Neural cell (in vitro differentiated cells): Measurements from ENCODE around the gene TMC7. TPM values are rescaled to one million over a fixed set of nuclear protein-coding genes. Genes with fewer than 3 reads are reported as not detected.

Experiments used
- H2AFZ ChIP-seq: fragments of 200-600, 300-800 bp; sonication (generic), shearing (Covaris generic); 2 replicates; pipeline ENCODE4 v1.6.0; 2014; ENCODE audit warnings: low read depth, mild to moderate bottlenecking, antibody characterized with exemption, low read length, moderate library complexity
- H3F3A ChIP-seq: fragments of 200-600 bp; shearing (Covaris generic); 2 replicates; pipeline ENCODE4 v1.6.1; 2016; ENCODE audit warnings: mild to moderate bottlenecking, moderate library complexity, mixed read lengths, antibody characterized with exemption, low read length; ENCODE audit not compliant: insufficient read depth, poor library complexity, severe bottlenecking
- H3K27ac ChIP-seq: fragments of 200-600, 300-800 bp; sonication (generic), shearing (Covaris generic); 2 replicates; pipeline ENCODE4 v1.5.1; 2014; ENCODE audit warnings: mild to moderate bottlenecking, low read length, moderate library complexity
- H3K27me3 ChIP-seq: fragments of 300-800, 200-600 bp; sonication (generic), shearing (Covaris generic); 2 replicates; pipeline ENCODE4 v1.6.0; 2014; ENCODE audit warnings: mild to moderate bottlenecking, low read depth, low read length, moderate library complexity; ENCODE audit not compliant: insufficient read depth
- H3K36me3 ChIP-seq: fragments of 300-800, 200-600 bp; sonication (generic), shearing (Covaris generic); 2 replicates; pipeline ENCODE4 v1.5.1; 2014; ENCODE audit warnings: mild to moderate bottlenecking, antibody characterized with exemption, low read length, moderate library complexity; ENCODE audit not compliant: insufficient read depth
- H3K4me2 ChIP-seq: fragments of 300-800, 200-600 bp; sonication (generic), shearing (Covaris generic); 2 replicates; pipeline ENCODE4 v1.6.0; 2014; ENCODE audit warnings: mild to moderate bottlenecking, low read length
- H3K4me3 ChIP-seq: fragments of 300-800, 200-600 bp; sonication (generic), shearing (Covaris generic); 2 replicates; pipeline ENCODE4 v1.5.1; 2014; ENCODE audit warnings: mild to moderate bottlenecking, low read length, moderate library complexity
- H3K79me2 ChIP-seq: fragments of 200-600 bp; shearing (Covaris generic); replicated peaks from 2 replicates; pipeline ENCODE4 v1.6.0; 2014; ENCODE audit warnings: mild to moderate bottlenecking, low read length, moderate library complexity; ENCODE audit not compliant: insufficient read depth
- H3K9ac ChIP-seq: fragments of 300-800, 200-600 bp; sonication (generic), shearing (Covaris generic); 2 replicates; pipeline ENCODE4 v1.6.1; 2016; ENCODE audit warnings: mild to moderate bottlenecking, low read length, mixed read lengths
- H3K9me2 ChIP-seq: fragments of 200-600 bp; shearing (Covaris generic); 2 replicates; pipeline ENCODE4 v1.6.1; 2016; ENCODE audit warnings: mild to moderate bottlenecking, low read length, mixed read lengths; ENCODE audit not compliant: insufficient read depth
- H3K9me3 ChIP-seq: fragments of 200-600, 300-800 bp; sonication (generic), shearing (Covaris generic); 2 replicates; pipeline ENCODE4 v1.6.1; 2016; ENCODE audit warnings: mild to moderate bottlenecking, mixed run types, low read length, moderate library complexity, mixed read lengths
- H4K20me1 ChIP-seq: fragments of 200-600 bp; shearing (Covaris generic); 2 replicates; pipeline ENCODE4 v1.6.1; 2016; ENCODE audit warnings: mild to moderate bottlenecking, mixed run types; ENCODE audit not compliant: insufficient read depth
- EP300 ChIP-seq: fragments of 450-650 bp; conservative IDR thresholded peaks from 2 replicates; pipeline ENCODE4 v1.6.1; 2014; ENCODE audit warnings: antibody characterized with exemption, mild to moderate bottlenecking, moderate library complexity; ENCODE audit not compliant: poor library complexity, severe bottlenecking
- EZH2 ChIP-seq: fragments of 200-600, 300-800 bp; shearing (Covaris generic), sonication (generic); IDR thresholded peaks from 2 replicates; pipeline ENCODE4 v1.6.1; 2014; ENCODE audit warnings: antibody characterized with exemption, low read length, borderline replicate concordance, mild to moderate bottlenecking; ENCODE audit not compliant: insufficient read depth, poor library complexity, severe bottlenecking
- MXI1 ChIP-seq: fragments of 450-650 bp; conservative IDR thresholded peaks from 2 replicates; pipeline ENCODE4 v1.6.1; 2014; ENCODE audit warnings: antibody characterized with exemption, mild to moderate bottlenecking; ENCODE audit not compliant: poor library complexity, severe bottlenecking
- POLR2AphosphoS5 ChIP-seq: IDR thresholded peaks from 2 replicates; pipeline ENCODE4 v1.6.1; 2012
- RAD21 ChIP-seq: fragments of 450-650 bp; conservative IDR thresholded peaks from 2 replicates; pipeline ENCODE4 v1.6.1; 2014; ENCODE audit warnings: antibody characterized with exemption, mild to moderate bottlenecking, moderate library complexity
- SMC3 ChIP-seq: fragments of 450-650 bp; conservative IDR thresholded peaks from 2 replicates; pipeline ENCODE4 v1.6.1; 2014; ENCODE audit warnings: antibody characterized with exemption, mild to moderate bottlenecking, moderate library complexity; ENCODE audit not compliant: poor library complexity
- TAF1 ChIP-seq: IDR thresholded peaks from 2 replicates; pipeline ENCODE4 v1.6.1; 2012; ENCODE audit warnings: low read depth
- polyA plus RNA-seq: library from polyadenylated mRNA; depleted of rRNA; stranded (reverse); fragments of >200 nt; gene quantifications from 2 replicates; pipeline ENCODE4 v1.2.3, GENCODE V29; 2014
- TF ChIP-seq, protein P1 (sequence below): fragments of 450-650 bp; IDR thresholded peaks from 2 replicates; pipeline ENCODE4 v1.5.1; 2014; ENCODE audit warnings: antibody characterized with exemption, mild to moderate bottlenecking, moderate library complexity; ENCODE audit not compliant: poor library complexity, severe bottlenecking
- TF ChIP-seq, protein P2 (sequence below): IDR thresholded peaks from 2 replicates; pipeline ENCODE4 v1.6.1; 2012; ENCODE audit warnings: borderline replicate concordance

The TMC7 gene
- polyA plus RNA-seq, 1 donor from 2014 or later: 3.5 TPM

DNA sequence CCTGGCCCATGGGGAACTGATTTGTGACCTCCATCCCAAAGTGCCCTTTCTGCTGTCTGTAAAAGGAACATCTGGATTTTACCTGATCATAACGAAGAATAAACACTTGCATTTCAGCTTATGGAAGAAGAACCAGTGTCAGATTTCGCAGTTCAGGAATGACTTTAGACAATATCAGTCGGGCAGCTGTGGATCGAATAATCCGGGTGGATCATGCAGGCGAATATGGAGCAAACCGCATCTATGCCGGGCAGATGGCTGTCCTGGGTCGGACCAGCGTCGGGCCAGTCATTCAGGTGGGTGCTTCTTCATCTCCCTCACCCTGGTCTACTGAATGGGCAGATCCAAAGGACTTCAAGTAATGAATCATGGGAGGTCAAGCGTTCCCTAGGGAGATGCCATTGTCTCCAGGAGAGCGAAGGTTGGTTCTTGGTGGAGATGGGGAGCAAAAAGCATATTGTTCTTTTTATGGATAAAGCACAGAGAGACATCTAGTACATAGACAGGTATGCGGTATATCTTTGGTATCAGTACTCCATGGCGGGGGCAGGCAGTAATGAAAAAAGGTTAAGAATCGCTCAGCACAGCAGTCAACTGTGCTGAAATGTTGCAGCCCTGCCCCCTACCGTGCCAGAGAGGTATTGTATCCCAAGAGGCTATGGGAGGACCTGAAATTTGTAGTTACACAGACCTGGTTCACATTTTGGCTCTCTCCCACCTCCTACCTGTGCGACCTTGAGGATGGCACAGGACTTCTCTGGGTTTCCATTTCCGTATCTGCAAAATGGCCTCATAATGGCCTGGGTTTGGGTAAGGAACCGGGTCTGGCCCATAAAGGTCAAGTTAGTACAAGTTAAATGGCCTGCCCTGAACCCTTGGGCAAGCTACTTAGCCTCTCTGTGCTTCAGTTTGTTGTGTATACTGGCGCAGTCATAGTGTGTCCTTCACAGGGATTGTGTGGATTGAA, 88.4 kb downstream of the TMC7 start:
- Histone ChIP-seq H3K9me2 (no peaks in the 10 kb centered on the region), H3K27me3 (no peaks in the 10 kb centered on the region), H3K4me3 (no peak overlapping the region), H3K9me3 (no peaks in the 10 kb centered on the region), H3K36me3 (peaks cover 8% of the 10 kb centered on the region), H3K9ac (no peak overlapping the region), H2AFZ (no peak overlapping the region), H3K4me2 (no peak overlapping the region), H3F3A (no peaks in the 10 kb centered on the region), H3K27ac (no peak overlapping the region), H3K79me2 (peaks cover 9% of the 10 kb centered on the region), H4K20me1 (no peaks in the 10 kb centered on the region)
- TF ChIP-seq, protein P1, sequence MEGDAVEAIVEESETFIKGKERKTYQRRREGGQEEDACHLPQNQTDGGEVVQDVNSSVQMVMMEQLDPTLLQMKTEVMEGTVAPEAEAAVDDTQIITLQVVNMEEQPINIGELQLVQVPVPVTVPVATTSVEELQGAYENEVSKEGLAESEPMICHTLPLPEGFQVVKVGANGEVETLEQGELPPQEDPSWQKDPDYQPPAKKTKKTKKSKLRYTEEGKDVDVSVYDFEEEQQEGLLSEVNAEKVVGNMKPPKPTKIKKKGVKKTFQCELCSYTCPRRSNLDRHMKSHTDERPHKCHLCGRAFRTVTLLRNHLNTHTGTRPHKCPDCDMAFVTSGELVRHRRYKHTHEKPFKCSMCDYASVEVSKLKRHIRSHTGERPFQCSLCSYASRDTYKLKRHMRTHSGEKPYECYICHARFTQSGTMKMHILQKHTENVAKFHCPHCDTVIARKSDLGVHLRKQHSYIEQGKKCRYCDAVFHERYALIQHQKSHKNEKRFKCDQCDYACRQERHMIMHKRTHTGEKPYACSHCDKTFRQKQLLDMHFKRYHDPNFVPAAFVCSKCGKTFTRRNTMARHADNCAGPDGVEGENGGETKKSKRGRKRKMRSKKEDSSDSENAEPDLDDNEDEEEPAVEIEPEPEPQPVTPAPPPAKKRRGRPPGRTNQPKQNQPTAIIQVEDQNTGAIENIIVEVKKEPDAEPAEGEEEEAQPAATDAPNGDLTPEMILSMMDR: peak; percentile 39
- TF ChIP-seq EZH2 (no peak), RAD21 (peak; percentile 21)

DNA sequence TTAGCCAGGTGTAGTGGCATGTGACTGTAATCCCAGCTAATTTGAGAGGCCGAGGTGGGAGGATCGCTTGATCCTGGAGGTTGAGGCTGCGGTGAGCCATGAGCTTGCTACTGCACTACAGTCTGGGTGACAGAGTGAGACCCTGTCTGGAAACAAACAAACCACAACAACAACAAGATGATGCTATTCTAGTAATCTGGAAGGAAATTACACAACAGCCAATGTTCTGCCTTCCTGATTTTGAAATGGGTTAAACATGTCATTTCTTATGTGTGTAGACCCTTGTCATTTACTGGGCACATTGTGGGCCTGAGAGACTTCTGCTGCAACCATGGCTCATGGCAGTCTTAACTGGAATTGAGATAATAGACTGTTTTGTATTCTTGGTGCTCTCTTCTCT, 89.6 kb downstream of the TMC7 start:
- Histone ChIP-seq H3K4me3 (no peak overlapping the region), H4K20me1 (no peaks in the 10 kb centered on the region), H3K27me3 (no peaks in the 10 kb centered on the region), H3K36me3 (peaks cover 8% of the 10 kb centered on the region), H3F3A (no peaks in the 10 kb centered on the region), H3K27ac (no peak overlapping the region), H3K79me2 (peaks cover 6% of the 10 kb centered on the region), H3K9me2 (no peaks in the 10 kb centered on the region), H3K4me2 (no peak overlapping the region), H3K9me3 (no peaks in the 10 kb centered on the region), H3K9ac (no peak overlapping the region), H2AFZ (no peak overlapping the region)
- TF ChIP-seq, protein P2, sequence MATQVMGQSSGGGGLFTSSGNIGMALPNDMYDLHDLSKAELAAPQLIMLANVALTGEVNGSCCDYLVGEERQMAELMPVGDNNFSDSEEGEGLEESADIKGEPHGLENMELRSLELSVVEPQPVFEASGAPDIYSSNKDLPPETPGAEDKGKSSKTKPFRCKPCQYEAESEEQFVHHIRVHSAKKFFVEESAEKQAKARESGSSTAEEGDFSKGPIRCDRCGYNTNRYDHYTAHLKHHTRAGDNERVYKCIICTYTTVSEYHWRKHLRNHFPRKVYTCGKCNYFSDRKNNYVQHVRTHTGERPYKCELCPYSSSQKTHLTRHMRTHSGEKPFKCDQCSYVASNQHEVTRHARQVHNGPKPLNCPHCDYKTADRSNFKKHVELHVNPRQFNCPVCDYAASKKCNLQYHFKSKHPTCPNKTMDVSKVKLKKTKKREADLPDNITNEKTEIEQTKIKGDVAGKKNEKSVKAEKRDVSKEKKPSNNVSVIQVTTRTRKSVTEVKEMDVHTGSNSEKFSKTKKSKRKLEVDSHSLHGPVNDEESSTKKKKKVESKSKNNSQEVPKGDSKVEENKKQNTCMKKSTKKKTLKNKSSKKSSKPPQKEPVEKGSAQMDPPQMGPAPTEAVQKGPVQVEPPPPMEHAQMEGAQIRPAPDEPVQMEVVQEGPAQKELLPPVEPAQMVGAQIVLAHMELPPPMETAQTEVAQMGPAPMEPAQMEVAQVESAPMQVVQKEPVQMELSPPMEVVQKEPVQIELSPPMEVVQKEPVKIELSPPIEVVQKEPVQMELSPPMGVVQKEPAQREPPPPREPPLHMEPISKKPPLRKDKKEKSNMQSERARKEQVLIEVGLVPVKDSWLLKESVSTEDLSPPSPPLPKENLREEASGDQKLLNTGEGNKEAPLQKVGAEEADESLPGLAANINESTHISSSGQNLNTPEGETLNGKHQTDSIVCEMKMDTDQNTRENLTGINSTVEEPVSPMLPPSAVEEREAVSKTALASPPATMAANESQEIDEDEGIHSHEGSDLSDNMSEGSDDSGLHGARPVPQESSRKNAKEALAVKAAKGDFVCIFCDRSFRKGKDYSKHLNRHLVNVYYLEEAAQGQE: no peak
- TF ChIP-seq SMC3 (no peak), MXI1 (no peak), EP300 (no peak), EZH2 (no peak), RAD21 (no peak), POLR2AphosphoS5 (no peak), TAF1 (no peak)
- TF ChIP-seq, protein P1: no peak
